ENCODE results near the gene HIPK1.
"Not testable (repeated sequence)": the region's sequence is repeated elsewhere in the genome, so short reads cannot be mapped to it uniquely, and the experiment has no call there.

The HIPK1 gene

GRCh38 chr1:114011796-114012195, 82.7 kb downstream of the HIPK1 start:
- DNase-seq (ENCODE audit: low spot score) = no peak

GRCh38 chr1:114015075-114015474, 86.0 kb downstream of the HIPK1 start:
- DNase-seq (ENCODE audit: low spot score) = no peak

- not testable (repeated sequence) for DNase-seq (ENCODE audit: low spot score)
These were observed 90.6 kb downstream of the HIPK1 start for GRCh38 chr1:114019724-114020123.

GRCh38 chr1:114021665-114022099, 92.6 kb downstream of the HIPK1 start:
- DNase-seq (ENCODE audit: low spot score) = no peak

- no peak for DNase-seq (ENCODE audit: low spot score)
These were observed 93.8 kb downstream of the HIPK1 start for GRCh38 chr1:114022877-114023276.

- no peak for DNase-seq (ENCODE audit: low spot score)
These were observed 94.3 kb downstream of the HIPK1 start for GRCh38 chr1:114023377-114023776.

GRCh38 chr1:114024049-114024448, 94.9 kb downstream of the HIPK1 start:
- DNase-seq (ENCODE audit: low spot score) = no peak

GRCh38 chr1:114025609-114026401, 96.7 kb downstream of the HIPK1 start:
- DNase-seq (ENCODE audit: low spot score) = no peak

GRCh38 chr1:114026797-114027196, 97.7 kb downstream of the HIPK1 start:
- no peak for DNase-seq (ENCODE audit: low spot score)
